Osteoblast (primary cell): ENCODE measurements around the gene KAZN. TPM values are rescaled to one million over a fixed set of nuclear protein-coding genes. Genes with fewer than 3 reads are reported as not detected.

Source experiments
- DNase-seq: peaks from one replicate; pipeline ENCODE4 v3.0.0; 2011; ENCODE audit warnings: low spot score, mixed read lengths; ENCODE audit not compliant: insufficient read length; ENCODE audit errors: missing footprints
- H2AFZ ChIP-seq: 2 replicates; pipeline ENCODE4 v1.6.0; 2011; ENCODE audit warnings: mild to moderate bottlenecking, low read length
- H3K27ac ChIP-seq: 2 replicates; pipeline ENCODE4 v1.5.1; 2011; ENCODE audit warnings: mild to moderate bottlenecking, low read depth, low read length, moderate library complexity
- H3K27me3 ChIP-seq: 2 replicates; pipeline ENCODE4 v1.6.0; 2012; ENCODE audit warnings: mild to moderate bottlenecking, control low read depth, inconsistent platforms, low read length, moderate library complexity; ENCODE audit not compliant: insufficient read depth
- H3K36me3 ChIP-seq: 2 replicates; pipeline ENCODE4 v1.5.1; 2011; ENCODE audit warnings: mild to moderate bottlenecking, low read length, control low read depth, moderate library complexity; ENCODE audit not compliant: insufficient read depth
- H3K4me1 ChIP-seq: 2 replicates; pipeline ENCODE4 v1.5.1; 2011; ENCODE audit warnings: mild to moderate bottlenecking, low read length, control low read depth, moderate library complexity; ENCODE audit not compliant: insufficient read depth
- H3K4me2 ChIP-seq: 2 replicates; pipeline ENCODE4 v1.6.0; 2011; ENCODE audit warnings: mild to moderate bottlenecking, low read length; ENCODE audit not compliant: insufficient read depth
- H3K4me3 ChIP-seq: fragments of 200-600 bp; sonication (generic); 3 replicates; pipeline ENCODE4 v1.5.1; 2012; ENCODE audit warnings: mild to moderate bottlenecking, low read length, inconsistent platforms; ENCODE audit not compliant: insufficient read depth
- H3K79me2 ChIP-seq: 2 replicates; pipeline ENCODE4 v1.6.0; 2012; ENCODE audit warnings: mild to moderate bottlenecking, low read length, control low read depth, inconsistent platforms; ENCODE audit not compliant: insufficient read depth
- H3K9me3 ChIP-seq: 2 replicates; pipeline ENCODE4 v1.5.1; 2011; ENCODE audit warnings: low read depth, low read length, control low read depth
- H4K20me1 ChIP-seq: 2 replicates; pipeline ENCODE4 v1.6.0; 2012; ENCODE audit warnings: mild to moderate bottlenecking, low read length, control low read depth; ENCODE audit not compliant: insufficient read depth
- CTCF ChIP-seq: IDR thresholded peaks from 2 replicates; pipeline ENCODE4 v1.5.1; 2011; ENCODE audit warnings: mild to moderate bottlenecking, low read depth, low read length, moderate library complexity; ENCODE audit errors: extremely low read depth
- total RNA-seq: library from RNA; depleted of rRNA; stranded (reverse); fragments of >200 nt; gene quantifications from 2 replicates; pipeline ENCODE4 v1.2.3, GENCODE V29; 2012

The KAZN gene
- total RNA-seq, 1 donor = 9.0 TPM

DNA sequence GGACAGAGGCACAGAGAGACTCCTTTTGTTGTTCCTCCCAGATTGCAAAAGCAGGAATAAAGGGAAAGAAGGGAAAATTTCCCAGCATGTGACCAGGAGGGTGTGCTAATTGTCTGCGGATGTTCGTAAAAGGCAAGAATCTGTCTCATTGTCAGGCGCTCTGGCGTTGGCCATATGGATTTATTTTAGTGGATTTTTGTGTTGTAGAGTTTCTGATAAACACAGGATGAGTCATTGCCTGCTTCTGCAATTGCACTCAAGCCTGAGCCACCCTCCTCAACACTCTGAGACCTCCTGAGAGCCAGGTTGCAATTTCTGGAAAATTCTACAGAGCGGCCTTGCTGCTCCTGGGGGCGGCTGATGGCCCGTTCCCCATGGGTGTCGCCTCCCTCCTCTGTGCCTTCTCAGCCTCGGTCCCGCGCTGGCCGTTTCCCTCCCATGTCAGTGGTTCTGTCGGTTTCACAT, 227.7 kb downstream of the KAZN start:
- Histone ChIP-seq H3K27ac (no peak overlapping the region), H4K20me1 (no peaks in the 10 kb centered on the region), H3K9me3 (no peaks in the 10 kb centered on the region), H3K4me3 (no peak overlapping the region), H3K79me2 (no peaks in the 10 kb centered on the region), H3K36me3 (no peaks in the 10 kb centered on the region), H2AFZ (no peak overlapping the region), H3K27me3 (no peaks in the 10 kb centered on the region), H3K4me1 (no peaks in the 10 kb centered on the region), H3K4me2 (no peak overlapping the region)
- TF ChIP-seq CTCF = no peak
- DNase-seq = peak; percentile 54

DNA sequence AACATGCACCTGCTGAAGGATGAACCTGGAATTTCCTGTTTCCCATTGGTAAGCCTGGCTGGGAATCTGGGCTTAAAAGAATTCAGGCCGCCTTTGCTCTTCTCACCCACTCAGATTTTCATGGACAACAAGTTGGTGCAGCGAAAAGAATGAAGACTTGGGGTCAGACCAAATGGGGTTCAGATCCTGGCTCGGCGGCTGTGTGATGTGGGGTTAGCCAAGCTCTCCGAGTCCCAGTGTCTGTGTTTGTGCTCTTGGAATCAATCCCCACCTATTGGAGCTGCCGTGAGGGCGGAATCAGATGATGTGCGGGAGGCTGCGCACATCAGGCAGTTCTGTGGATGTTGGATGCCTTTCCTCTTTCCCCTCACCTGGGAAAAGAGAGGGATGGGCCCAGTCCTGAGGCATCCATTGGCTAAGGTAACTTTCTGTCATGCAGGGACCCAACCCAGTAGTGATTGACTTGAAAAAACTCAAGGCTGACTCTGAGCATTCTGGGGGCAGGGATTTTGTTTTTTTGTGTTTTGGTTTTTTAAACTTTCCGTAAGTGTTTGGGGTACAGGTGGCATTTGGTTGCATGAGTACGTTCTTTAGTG, 228.3 kb downstream of the KAZN start:
- H4K20me1 ChIP-seq = no peaks in the 10 kb centered on the region
- H2AFZ ChIP-seq = no peak overlapping the region
- no peaks in the 10 kb centered on the region for H3K79me2 ChIP-seq
- no peaks in the 10 kb centered on the region for H3K27me3 ChIP-seq
- no peaks in the 10 kb centered on the region for H3K4me1 ChIP-seq
- H3K27ac ChIP-seq = no peak overlapping the region
- H3K4me3 ChIP-seq = no peak overlapping the region
- DNase-seq = no peak
- TF ChIP-seq CTCF = no peak
- no peak overlapping the region for H3K4me2 ChIP-seq
- H3K9me3 ChIP-seq = no peaks in the 10 kb centered on the region
- no peaks in the 10 kb centered on the region for H3K36me3 ChIP-seq

GRCh38 chr1:14827870-14828269, 229.4 kb downstream of the KAZN start:
- Histone ChIP-seq H4K20me1 (no peaks in the 10 kb centered on the region), H3K4me2 (no peak overlapping the region), H3K4me1 (no peaks in the 10 kb centered on the region), H3K36me3 (no peaks in the 10 kb centered on the region), H3K79me2 (no peaks in the 10 kb centered on the region), H3K27me3 (no peaks in the 10 kb centered on the region), H3K4me3 (no peak overlapping the region), H3K9me3 (no peaks in the 10 kb centered on the region), H3K27ac (no peak overlapping the region), H2AFZ (no peak overlapping the region)
- DNase-seq = no peak
- no peak for TF ChIP-seq CTCF

DNA sequence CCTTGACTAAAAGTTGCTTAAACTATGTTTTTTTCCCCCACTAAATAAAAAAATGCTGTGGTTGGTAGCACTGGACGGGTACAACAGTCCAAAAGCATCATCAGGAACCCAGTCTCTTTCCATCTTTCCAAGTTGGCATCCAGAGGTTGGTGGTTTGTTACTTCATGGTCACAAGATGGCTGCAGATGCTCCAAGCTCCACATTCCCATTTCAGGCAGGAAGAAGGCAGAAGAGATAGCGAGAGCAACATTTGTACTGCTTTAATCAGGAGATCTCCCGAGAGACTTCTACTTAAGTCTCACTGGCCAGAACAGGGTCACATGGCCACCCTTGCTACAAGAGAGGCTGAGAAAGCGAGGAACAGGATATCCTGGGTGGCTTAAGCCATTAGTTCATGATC, 230.2 kb downstream of the KAZN start:
- no peak for DNase-seq
- Histone ChIP-seq H3K4me1 (no peaks in the 10 kb centered on the region), H4K20me1 (no peaks in the 10 kb centered on the region), H3K36me3 (no peaks in the 10 kb centered on the region), H3K27ac (no peak overlapping the region), H3K4me2 (no peak overlapping the region), H3K9me3 (no peaks in the 10 kb centered on the region), H3K79me2 (no peaks in the 10 kb centered on the region), H3K27me3 (no peaks in the 10 kb centered on the region), H2AFZ (no peak overlapping the region), H3K4me3 (no peak overlapping the region)
- TF ChIP-seq CTCF = no peak
